GM19238 (cell line): Measurements from ENCODE around the gene ARHGAP11B.
"Not testable (repeated sequence)": the region's sequence is repeated elsewhere in the genome, so short reads cannot be mapped to it uniquely, and the experiment has no call there.

Experiments used
- DNase-seq: peaks from one replicate; pipeline ENCODE4 v3.0.0; 2011; ENCODE audit warnings: low spot score; ENCODE audit not compliant: insufficient read length

Gene ARHGAP11B

DNA sequence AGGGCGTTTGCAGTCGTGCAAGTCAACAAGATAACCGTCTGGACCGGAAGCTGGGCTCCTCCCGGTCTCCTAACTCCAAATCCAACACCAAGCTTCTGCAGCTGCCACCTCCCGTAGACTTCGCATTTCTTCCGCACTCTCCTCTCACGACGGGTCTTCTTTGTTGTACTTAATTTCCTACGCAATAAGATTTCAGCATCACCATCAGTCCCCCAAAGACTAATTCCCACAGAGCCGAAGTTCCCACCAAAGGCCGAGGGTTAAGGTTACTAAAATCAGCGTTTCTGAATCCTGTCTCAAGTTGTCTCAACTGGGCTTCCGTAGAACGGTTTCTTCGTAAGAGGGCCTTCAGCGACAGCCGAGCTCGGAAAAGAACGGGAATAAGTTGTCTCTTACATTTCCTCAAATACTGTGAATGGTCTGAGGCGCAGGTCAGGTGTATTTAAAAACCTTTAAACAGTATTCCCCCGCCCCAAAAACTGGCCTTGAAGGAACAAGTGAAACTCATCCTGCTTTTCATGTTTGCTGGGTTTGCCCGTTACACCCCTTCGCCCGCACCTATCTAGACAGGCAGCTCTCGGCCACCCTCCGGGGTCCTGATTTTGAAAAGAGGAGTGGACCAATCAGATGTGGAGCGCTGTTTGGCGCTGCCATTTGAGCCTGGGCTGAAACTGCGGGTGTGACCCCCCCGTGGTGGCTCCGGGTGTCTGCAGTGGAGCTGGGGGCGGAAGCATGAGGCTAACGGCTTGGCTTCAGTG is at the start of gene ARHGAP11B:
TSS of gene ARHGAP11B (plus strand) at position 693 of the 758 bp plus-strand sequence.
- DNase-seq: peak; percentile 47

DNA sequence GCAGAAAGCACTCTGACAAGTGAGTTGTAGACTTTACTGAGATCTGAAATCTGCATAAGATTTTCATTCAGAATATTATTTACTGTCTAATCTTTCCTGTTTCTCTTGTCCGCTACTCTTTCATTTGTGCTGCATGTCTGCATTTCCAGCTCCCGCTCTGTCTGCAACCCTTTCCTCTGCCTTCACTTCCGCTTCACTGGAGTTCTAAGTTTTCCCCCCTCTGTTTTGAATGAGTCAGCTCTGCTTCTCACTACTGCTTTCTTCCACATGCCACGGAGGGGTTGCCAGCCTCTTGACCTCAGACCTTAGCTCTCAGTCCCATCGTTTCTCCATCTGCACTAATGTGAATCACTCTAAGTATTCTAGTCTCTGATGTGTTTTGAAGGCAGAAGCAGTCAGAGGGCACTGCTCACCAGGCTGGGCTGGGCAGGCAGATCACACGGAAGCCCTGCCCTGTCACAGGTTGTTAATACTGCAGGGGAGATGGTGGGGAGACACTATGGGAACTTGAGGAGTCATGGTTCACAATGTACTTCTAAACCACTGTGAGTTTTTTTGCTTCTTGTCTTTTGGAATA is 46.4 kb upstream of the ARHGAP11B start:
- DNase-seq: not testable (repeated sequence)

DNA sequence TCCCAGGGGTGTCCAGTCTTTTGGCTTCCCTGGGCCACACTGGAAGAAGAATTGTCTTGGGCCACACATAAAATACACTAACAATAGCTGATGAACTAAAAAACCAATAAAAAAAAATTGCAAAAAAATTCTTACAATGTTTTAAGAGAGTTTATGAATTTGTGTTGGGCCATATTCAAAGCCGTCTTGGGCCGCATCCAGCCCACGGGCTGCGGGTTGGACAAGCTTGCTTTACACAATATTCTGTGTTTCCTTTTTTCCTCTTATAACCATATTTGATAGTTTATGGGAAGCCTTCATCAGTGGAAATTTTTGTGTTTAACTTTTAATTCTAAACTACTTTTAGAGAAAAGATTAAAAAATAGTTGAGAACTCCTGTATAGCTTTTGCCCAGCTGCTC is 45.2 kb upstream of the ARHGAP11B start:
- DNase-seq: not testable (repeated sequence)

DNA sequence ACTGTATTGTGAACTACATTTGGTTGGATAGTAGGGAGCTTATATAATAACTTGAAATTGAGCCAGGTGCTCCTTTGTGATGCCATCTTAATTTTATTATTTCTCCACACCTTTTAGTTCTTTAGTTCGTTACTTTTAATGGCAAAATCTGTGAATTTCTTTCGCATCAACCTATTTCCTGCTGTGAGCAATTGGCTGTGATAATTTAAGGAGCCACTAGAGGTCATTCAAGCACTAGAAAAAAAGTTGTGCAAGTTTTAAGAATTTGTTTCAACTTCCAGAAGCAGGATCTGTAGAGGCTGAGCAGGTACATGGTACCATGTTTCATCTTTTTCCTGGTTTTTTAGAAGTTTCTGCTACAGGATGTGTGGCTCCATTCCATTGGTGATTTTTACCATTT is 27.0 kb upstream of the ARHGAP11B start:
- DNase-seq: not testable (repeated sequence)

DNA sequence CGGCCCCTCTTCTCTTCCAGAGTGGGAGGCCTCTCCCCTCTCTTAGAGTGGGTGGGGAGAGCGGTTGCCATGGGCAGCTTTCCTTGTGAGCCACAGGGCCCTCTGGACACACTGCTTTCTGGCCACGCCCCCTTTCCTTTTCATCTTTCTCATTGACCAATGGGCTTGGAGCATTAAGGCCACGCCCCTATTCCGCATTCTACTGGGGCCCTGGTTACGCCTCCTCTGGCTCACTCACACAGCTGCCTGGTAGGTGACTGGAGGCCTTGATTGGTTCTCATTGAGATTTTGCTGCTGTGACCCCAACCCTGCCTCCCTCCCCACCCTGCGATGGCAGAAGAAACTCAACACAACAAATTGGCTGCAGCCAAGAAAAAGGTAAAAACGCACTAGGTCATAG is 22.1 kb upstream of the ARHGAP11B start, which contains the start of gene GOLGA8H:
TSS of gene GOLGA8H (plus strand) at position 233 of the 400 bp plus-strand sequence. CDS start at position 331, 98 bp downstream.
- not testable (repeated sequence) for DNase-seq

DNA sequence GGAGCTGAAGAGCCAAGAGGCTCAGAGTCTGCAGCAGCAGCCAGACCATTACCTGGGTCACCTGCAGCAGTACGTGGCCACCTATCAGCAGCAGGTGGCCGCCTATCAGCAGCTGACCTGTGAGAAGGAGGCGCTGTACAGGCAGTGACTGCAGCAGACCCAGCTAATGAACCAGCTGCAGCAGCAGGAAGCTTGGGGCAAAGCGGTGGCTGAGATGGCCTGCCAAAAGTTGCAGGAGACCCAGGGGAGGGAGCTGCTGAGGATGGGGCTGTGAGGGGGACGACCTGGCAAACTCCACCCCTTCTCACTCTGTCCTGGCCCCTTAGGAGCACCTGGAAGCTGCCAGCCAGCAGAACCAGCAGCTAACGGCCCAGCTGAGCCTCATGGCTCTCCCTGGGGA is 13.7 kb upstream of the ARHGAP11B start:
- not testable (repeated sequence) for DNase-seq

- not testable (repeated sequence) for DNase-seq
These were observed 4.6 kb upstream of the ARHGAP11B start for GRCh38 chr15:30621342-30621741.

- DNase-seq: not testable (repeated sequence)
These were observed 252 bp downstream of the ARHGAP11B start for GRCh38 chr15:30626194-30626565.

DNA sequence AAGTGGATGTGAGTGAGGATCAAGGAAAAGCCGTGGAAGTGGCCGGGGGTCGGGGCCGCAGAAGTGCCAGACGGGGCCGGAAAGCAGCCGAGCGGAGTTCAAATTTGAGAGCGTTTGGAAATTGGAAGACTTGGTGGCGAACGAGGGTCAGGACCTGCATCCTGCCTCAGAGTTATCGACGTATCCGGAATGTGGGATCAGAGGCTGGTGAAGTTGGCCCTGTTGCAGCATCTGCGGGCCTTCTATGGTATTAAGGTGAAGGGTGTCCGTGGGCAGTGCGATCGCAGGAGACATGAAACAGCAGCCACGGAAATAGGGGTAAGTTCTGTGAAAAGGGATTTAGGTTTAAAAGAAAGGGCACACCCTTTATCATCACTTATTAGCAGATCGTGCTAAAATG is 704 bp downstream of the ARHGAP11B start:
- not testable (repeated sequence) for DNase-seq

GRCh38 chr15:30650012-30650929 is 24.3 kb downstream of the ARHGAP11B start:
- peak; percentile 13 for DNase-seq

GRCh38 chr15:30661154-30661553 is 35.2 kb downstream of the ARHGAP11B start:
- DNase-seq: not testable (repeated sequence)

DNA sequence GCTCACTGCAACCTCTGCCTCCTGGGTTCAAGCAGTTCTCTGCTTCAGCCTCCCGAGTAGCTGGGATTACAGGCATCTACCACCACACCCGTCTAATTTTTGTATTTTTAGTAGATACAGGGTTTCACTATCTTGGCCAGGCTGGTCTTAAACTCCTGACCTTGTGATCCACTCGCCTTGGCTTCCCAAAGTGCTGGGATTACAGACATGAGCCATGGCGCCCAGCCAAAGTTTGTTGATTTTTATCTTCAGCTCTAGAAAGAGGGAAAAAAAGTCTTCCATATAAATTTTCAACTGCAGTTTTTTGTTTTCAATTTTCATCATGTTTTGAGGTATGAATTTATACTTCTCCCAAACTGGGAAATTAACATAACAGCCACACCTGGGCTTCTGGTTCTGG is 43.7 kb downstream of the ARHGAP11B start:
- not testable (repeated sequence) for DNase-seq

DNA sequence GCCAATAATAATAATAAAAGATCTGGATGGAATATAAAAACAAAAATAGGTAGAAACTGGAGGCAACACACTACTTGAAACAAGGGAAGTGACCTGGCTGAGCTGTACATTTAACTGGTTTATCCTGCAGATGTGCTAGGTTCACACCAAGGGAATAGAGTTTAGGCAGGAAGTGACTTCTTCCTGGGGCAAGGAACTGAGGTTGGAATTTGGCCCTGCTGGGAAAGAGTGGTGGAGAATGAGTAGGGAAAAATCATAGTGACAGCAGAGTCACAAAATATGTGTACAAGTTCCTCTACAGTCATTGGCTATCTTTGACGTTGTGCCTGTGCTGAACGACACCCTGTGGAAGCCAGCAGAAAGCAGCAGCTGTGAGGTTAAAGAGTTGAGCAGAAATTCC is 44.1 kb downstream of the ARHGAP11B start:
- no peak for DNase-seq

- no peak for DNase-seq
These were observed 45.4 kb downstream of the ARHGAP11B start for GRCh38 chr15:30671309-30671708.

- no peak for DNase-seq
These were observed 49.2 kb downstream of the ARHGAP11B start for GRCh38 chr15:30675126-30675525.

DNA sequence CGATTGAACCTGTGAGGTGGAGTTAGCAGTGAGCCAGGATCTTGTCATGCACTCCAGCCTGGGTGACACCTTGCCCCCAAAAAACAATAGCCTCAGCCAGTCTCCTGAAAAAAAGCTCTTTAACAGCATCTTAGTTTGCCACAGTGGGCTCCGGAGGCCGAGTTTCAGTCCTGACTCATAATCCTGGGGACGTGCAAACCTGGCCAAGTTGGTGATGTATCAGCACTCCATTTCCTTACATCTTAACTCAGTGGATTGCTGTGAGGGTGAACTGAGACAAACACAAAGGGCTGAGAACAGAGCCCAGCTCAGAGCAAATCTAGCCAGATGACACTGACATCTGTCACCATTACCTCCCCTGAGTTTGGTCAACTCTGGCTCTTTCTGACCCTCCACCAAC is 50.0 kb downstream of the ARHGAP11B start:
- not testable (repeated sequence) for DNase-seq

DNA sequence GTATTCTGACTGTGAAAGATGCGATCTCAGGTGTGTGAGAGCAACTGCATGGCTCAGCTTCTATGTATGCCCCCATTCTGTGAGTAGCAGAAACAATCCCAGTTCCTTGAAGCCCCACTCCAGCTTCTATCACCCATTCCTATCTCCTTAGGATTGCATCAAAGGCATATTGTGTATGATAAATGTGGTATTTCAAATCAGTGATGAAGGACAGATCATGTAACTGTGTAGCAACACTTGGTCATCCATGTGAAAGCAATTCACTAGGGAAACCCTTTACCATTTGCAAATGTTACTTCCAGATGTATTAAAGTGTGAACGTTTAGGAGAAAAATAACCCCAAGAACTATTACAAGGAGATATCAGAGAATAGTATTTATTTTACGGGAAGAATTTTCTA is 55.1 kb downstream of the ARHGAP11B start:
- DNase-seq: not testable (repeated sequence)

DNA sequence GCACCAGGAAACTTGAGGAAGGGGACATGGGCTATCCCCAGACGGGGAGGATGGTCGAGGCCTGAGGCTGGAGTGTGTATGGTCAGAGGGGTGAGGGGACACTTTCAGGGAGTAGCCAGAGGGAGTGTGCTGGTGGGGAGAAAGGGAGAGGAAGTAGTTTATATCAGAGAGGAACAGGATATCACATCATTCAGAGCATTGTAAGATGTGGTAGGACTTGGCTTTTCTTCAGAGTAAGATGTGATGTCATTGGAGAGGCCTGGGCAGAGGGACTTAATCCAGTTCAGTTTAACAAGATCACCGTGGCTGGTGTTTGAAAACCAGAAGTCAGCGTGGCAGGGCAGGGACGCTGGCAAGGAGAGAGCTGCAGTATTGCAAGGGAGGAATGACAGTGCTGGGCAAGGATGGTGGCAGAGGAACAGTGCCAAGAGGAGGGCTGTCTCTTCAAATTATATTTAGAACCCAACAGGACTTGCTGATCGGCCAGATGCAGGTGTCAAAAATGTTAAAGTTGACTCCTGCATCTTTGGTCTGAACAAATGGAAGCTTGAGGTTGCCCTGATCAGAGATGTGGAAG is 59.9 kb downstream of the ARHGAP11B start:
- not testable (repeated sequence) for DNase-seq

- not testable (repeated sequence) for DNase-seq
These were observed 60.7 kb downstream of the ARHGAP11B start for GRCh38 chr15:30686651-30687050.
